GM12874 (cell line): Measurements from ENCODE around the gene CRACDL.

Experiments used
- CTCF ChIP-seq: IDR thresholded peaks from 2 replicates; pipeline ENCODE4 v1.5.1; 2011; ENCODE audit warnings: low read depth, mild to moderate bottlenecking, control low read depth, low read length, moderate library complexity; ENCODE audit not compliant: insufficient read depth

CRACDL gene

GRCh38 chr2:98768384-98769113 lies 167.5 kb downstream of the CRACDL start:
- no peak for TF ChIP-seq CTCF

GRCh38 chr2:98764499-98764898 lies 171.5 kb downstream of the CRACDL start:
- no peak for TF ChIP-seq CTCF

GRCh38 chr2:98763209-98763951 lies 172.6 kb downstream of the CRACDL start:
- no peak for TF ChIP-seq CTCF

- TF ChIP-seq CTCF = no peak
Observed at GRCh38 chr2:98761909-98762308, 174.1 kb downstream of the CRACDL start.

GRCh38 chr2:98761267-98761781 lies 174.7 kb downstream of the CRACDL start:
- TF ChIP-seq CTCF = no peak

- no peak for TF ChIP-seq CTCF
Observed at GRCh38 chr2:98759827-98760625, 176.0 kb downstream of the CRACDL start.

GRCh38 chr2:98759338-98759737 lies 176.7 kb downstream of the CRACDL start:
- no peak for TF ChIP-seq CTCF
